ENCODE measurements around the gene ZNF574.
"Not testable (repeated sequence)": the region's sequence is repeated elsewhere in the genome, so short reads cannot be mapped to it uniquely, and the experiment has no call there.

Gene ZNF574

DNA sequence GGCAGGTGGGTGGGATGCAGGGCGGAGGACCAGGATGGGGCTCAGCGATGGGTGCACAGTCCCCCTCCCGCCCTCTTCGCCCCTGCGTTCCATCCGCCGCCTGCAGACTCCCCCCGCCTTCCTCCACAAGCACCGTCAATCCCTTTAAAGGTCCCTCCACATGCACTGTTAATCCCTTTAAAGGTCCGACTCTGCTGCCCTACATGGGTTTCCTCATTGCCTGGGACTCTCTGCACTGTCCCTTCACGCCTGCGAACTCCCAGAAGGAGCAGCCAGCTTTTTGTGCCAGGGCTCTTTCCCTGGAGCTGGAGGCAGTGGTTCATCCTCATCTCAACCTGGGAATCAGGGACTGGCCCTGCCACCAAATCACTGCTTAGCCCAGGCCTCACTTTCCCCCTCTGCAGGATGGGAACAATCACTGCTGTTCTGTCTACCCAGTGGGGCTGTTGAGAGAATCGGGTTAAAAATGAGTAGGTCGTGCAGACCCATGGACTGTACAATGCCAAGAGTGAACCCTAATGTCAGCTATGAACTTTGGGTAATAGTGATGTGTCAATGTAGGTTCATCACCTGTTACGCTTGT, 20.4 kb downstream of the ZNF574 start:
- DNase-seq (ENCODE audit: low read depth in 2 of 3, low spot score in 2 of 3) = no peak

DNA sequence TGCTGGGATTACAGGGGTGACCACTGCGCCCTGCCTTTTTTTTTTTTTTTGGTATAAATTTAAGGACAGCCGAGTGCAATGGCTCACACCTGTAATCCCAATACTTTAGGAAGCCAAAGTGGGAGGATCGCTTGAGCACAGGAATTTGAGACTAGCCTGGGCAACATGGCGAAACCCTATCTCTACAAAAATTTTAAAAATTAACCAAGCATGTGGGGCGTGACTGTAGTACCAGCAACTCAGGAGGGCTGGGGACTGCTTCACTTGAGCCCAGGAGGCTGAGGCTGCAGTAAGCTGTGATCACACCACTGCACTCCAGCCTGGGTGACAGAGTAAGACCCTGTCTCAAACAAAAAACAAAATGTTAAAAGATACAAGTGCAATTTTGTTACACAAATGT, 21.5 kb downstream of the ZNF574 start:
- DNase-seq (ENCODE audit: low read depth in 2 of 3, low spot score in 2 of 3) = no peak

DNA sequence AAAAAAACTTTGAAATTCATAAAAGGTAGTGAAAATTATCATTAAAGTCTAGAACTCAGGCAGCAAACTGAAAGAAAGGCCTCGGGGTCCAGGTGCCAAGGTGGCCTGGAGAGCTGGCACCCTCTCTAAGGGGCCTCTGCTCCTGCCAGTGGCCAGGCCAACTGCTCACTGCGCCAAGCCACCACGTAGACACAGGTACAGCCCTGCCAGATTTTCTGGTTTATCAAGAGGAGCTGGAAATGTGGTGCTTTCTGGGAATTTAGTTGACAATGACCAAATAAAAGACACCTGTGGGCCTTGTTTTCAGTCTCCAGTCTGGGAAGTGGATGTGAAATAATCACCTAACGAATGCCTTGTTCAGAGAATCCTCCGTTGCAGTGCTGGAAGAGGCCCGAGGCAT, 22.8 kb downstream of the ZNF574 start:
- DNase-seq (ENCODE audit: low read depth in 2 of 3, low spot score in 2 of 3) = no peak

GRCh38 chr19:42099336-42099925, 23.5 kb downstream of the ZNF574 start:
- DNase-seq (ENCODE audit: low read depth in 2 of 3, low spot score in 2 of 3) = no peak

DNA sequence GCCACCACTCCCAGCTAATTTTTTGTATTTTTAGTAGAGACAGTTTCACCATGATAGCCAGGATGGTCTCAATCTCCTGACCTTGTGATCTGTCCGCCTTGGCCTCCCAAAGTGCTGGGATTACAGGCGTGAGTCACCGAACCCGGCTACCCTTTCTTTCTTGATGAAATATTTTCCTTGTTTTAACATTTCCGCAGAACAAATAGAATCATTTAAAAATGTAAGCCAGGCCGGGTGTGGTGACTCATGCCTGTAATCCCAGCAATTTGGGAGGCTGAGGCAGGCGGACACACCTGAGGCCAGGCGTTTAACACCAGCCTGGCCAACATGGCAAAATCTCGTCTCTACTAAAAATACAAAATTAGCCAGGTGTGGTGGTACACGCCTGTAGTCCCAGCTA, 24.3 kb downstream of the ZNF574 start:
- not testable (repeated sequence) for DNase-seq (ENCODE audit: low read depth in 2 of 3, low spot score in 2 of 3)

GRCh38 chr19:42102877-42103276, 26.9 kb downstream of the ZNF574 start:
- no peak for DNase-seq (ENCODE audit: low read depth in 2 of 3, low spot score in 2 of 3)

DNA sequence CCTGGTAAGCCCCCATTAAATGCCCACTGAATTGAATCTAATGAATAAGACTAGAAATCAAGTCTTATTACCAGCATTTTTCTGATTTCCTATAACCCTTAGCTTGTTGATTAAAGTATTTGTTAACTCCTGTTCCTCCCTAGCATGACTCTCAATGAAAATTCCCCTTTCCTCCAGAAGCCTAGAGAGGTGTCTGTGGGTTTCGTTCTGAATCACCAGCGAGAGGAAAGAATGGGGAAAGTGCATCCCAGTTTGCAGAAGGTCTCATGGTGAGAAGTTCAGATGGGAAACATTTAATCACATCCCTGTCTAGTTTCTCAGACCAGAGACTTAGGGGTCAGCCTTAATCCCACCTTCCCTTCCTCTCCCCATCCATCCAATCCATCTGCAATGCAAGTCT, 29.4 kb downstream of the ZNF574 start:
- no peak for DNase-seq (ENCODE audit: low read depth in 2 of 3, low spot score in 2 of 3)

DNA sequence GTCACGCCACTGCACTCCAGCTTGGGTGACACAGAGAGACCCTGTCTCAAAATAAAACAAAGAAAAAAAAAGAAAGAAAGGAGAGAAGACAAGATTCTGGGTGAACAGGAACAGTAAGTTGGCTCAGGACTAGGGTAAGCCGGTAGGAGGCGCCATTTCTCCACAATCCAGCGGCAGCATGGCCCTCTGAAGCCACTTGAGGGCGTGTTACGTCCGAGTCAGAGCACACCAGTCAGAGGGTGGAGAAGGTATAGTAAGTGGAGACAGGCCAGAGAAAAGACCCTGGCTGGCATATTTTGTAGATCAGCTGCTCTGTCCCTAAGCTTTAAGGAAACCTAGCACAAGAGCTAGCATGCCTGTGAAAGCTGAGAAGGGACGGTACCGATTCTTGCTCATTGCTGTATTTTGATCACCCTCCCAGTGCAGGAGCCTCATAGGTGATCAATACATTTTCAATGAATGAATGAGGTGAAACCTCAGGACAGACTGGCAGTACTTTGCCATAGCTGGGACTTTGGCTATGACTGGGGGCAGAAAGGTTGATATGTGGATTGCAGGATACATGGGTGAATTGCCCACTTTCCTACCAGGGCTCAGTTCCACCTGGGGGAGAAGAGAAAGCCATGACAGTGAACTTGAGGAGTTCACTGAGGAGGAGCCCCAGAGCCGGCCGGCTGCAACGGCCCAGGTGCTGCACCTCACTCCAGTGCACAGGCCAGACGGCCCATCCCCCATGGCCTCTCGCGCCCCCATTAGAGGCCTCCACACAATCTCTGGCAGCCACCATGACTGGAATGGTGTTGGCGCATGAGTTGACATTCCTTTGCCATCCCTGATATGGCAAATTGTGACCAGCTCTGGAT, 32.8 kb downstream of the ZNF574 start:
- DNase-seq (ENCODE audit: low read depth in 2 of 3, low spot score in 2 of 3) = peak; percentile 67 to 82 (median 79)

DNA sequence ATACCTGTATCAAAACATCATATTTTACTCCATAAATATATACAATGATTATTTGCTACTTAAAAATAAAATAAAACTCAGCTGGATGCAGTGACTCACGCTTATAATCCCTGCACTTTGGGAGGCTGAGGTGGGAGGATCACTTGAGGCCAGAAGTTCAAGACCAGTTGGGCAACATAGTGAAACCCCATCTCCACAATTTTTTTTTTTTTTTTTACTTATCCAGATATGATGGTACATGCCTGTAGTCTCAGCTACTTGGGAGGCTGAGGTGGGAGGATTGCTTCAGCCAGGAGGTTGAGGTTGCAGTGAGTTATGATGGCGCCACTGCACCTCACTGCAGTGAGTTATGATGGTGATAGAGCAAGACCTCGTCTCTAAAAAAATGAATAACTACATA, 33.9 kb downstream of the ZNF574 start:
- DNase-seq (ENCODE audit: low read depth in 2 of 3, low spot score in 2 of 3) = no peak

- no peak for DNase-seq (ENCODE audit: low read depth in 2 of 3, low spot score in 2 of 3)
Measured at GRCh38 chr19:42110658-42111057, 34.7 kb downstream of the ZNF574 start.

GRCh38 chr19:42111384-42111783, 35.4 kb downstream of the ZNF574 start:
- DNase-seq (ENCODE audit: low read depth in 2 of 3, low spot score in 2 of 3) = no peak

- no peak for DNase-seq (ENCODE audit: low read depth in 2 of 3, low spot score in 2 of 3)
Measured at GRCh38 chr19:42111811-42112210, 35.8 kb downstream of the ZNF574 start.

DNA sequence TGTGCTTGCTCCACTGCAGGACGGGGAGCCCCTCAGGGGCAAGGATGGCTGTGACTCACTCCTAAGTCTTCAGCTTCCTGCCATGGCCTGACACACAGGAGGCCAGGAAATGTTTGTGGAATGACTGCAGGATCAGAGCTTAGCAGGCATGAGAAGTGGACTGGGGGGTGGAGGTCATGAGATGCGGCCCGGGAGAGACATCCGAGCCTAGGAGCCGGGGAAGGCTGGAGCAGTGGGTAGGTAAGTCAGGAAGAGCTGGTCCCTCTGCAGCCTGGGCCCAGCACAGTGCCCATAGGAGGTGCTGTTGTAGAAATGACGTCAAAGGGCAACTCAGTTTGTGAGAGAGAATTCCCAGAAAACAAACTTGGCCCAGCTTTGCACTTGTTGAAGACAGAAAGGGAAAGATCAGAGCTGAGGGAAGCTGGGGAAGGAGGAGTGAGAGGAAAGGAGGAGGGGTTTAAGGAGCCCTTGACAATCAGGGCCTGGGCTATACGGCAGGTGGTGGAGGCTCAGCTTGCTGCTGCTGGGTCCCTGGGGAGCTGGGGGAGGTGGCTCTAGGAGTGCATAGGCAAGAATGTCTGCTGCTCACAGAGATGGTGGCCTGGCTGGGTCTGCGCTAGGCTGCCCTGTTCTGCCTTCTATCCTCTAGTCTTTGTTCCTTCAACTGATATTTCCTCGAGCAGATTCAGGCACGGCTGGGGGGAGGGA, 37.8 kb downstream of the ZNF574 start:
- DNase-seq (ENCODE audit: low read depth in 2 of 3, low spot score in 2 of 3) = no peak

GRCh38 chr19:42114412-42114811, 38.4 kb downstream of the ZNF574 start:
- DNase-seq (ENCODE audit: low read depth in 2 of 3, low spot score in 2 of 3) = no peak

DNA sequence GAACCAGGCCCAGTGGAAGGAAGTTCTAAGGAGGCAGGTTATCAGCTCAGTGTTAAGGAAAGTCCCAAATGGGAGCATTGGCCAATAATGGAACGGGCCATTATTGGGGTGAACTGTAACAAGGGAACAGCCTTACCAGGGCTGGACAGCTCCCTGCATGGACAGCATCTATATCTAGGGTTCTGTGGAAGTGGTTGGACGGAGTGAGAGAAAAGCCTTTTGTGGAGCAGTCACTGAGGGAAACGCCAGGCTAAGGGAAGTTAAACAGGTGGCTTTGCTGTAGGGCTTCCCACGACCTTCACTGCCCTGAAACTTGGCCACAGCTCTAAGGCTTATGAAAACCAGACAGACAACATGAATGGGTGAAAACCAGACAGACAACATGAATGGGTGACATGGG, 39.3 kb downstream of the ZNF574 start:
- DNase-seq (ENCODE audit: low read depth in 2 of 3, low spot score in 2 of 3) = no peak

DNA sequence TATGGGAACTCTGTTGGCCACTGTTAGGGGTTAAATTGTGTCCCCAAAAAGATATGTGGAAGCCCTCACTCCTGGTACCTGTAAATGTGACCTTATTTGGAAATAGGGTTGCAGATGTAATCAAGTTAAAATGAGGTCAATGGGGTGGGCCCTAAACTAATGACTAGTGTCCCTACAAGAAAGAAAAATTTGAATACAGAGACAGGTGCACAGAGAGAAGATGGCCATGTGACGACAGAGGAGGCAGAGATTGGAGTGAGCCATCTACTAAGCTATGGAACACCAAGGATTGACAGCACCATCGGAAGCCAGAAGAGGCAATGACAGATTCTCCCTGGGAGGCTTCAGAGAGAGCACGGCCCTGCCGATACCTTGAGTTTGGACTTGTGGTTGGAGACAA, 39.7 kb downstream of the ZNF574 start:
- DNase-seq (ENCODE audit: low read depth in 2 of 3, low spot score in 2 of 3) = no peak

DNA sequence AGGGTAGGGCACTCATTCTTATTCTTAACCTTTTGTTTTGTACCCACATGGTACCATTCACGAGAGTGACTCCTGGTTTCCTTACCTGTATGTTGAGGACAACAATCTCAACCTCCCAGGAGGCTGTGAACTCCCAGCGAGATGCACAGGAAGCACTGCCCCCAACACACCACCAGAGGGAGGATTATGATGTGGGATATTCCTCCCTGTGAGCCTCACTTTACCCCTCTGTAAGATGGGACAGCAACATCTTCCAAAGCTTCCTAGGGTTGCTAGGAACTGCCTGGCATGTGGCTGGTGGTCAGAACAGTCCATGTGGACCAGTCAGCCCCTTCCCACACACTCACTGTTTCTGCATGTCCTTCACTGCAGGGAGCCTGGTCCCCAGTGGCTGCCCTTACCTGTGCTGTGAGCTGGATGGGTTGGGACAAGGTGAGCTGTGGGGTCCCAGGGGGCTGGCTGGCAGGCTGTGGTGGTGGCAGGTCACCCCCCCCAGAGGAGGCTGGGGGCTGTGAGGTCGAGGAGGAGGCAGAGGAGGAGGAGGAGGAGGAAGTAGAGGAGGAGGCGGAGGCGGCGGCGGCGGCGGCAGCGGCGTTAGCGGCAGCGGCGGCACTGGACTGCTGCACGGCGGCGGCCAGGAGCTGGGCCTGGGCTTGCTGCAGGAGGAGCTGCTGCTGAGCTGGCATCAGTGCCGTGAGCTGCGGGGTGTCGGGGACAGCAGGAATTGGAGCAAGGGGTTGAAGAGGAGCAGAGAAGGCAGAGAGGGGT, 40.5 kb downstream of the ZNF574 start:
- DNase-seq (ENCODE audit: low read depth in 2 of 3, low spot score in 2 of 3) = no peak

- DNase-seq (ENCODE audit: low read depth in 2 of 3, low spot score in 2 of 3) = no peak
Measured at GRCh38 chr19:42117076-42117475, 41.1 kb downstream of the ZNF574 start.

- no peak for DNase-seq (ENCODE audit: low read depth in 2 of 3, low spot score in 2 of 3)
Measured at GRCh38 chr19:42120276-42120980, 44.5 kb downstream of the ZNF574 start.

DNA sequence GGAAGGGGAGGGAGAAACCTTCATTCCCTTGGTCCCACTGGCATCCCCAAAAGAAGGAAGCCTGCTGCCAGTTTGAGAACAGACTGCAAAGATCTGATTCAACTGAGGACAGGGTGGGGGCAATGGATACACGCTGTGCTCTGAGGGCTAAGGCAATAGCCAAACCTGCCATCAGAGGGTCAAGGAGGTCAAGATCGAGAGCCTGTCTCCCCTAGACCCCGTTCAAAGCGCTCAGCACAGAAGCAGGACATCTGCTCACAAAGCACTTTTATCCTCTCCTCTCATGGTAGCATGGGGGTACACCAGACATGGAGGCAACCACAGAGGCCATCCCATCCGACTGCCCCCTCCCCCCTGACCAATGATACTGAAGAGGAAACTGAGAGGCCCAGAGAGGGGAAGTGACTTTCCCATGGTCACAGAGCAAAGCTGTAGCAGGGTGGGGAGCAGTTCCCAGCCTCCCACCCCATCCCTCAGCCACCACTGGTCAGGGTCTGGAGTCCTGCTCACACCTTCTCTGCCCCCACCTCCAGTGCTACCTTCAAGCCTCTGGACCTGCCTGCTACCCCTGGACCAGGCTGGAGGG, 45.2 kb downstream of the ZNF574 start:
- no peak for DNase-seq (ENCODE audit: low read depth in 2 of 3, low spot score in 2 of 3)

Measured in activated CD8-positive, alpha-beta memory T cell treated with anti-CD3 and anti-CD28 coated beads for 48 hours (primary cell).